Inflammatory macrophage treated with lipopolysaccharide for 1 hour (primary cell): Measurements from ENCODE around the gene G6PC3.

ENCODE experiments used
- DNase-seq, 2 donors: peaks; one replicate each; pipeline ENCODE4 v3.0.0-alpha.2; 2020 to 2022

The G6PC3 gene

DNA sequence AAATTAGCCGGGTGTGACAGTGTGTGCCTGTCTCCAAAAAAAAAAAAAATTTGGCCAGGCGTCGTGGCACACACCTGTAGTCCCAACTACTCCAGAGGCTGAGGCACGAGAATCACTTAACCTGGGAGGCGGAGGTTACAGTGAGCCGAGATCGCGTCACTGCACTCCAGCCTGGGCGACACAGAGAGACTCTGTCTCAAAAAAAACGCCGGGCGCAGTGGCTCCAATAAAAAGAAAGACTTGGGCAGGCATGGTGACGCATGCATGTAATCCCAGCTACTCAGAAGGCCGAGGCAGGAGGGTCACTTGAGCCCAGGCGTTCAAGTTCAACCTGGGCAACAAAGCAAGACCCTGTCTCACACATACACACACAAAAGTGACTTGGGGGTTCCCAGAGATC is 7.7 kb upstream of the G6PC3 start:
- DNase-seq, result no peak

DNA sequence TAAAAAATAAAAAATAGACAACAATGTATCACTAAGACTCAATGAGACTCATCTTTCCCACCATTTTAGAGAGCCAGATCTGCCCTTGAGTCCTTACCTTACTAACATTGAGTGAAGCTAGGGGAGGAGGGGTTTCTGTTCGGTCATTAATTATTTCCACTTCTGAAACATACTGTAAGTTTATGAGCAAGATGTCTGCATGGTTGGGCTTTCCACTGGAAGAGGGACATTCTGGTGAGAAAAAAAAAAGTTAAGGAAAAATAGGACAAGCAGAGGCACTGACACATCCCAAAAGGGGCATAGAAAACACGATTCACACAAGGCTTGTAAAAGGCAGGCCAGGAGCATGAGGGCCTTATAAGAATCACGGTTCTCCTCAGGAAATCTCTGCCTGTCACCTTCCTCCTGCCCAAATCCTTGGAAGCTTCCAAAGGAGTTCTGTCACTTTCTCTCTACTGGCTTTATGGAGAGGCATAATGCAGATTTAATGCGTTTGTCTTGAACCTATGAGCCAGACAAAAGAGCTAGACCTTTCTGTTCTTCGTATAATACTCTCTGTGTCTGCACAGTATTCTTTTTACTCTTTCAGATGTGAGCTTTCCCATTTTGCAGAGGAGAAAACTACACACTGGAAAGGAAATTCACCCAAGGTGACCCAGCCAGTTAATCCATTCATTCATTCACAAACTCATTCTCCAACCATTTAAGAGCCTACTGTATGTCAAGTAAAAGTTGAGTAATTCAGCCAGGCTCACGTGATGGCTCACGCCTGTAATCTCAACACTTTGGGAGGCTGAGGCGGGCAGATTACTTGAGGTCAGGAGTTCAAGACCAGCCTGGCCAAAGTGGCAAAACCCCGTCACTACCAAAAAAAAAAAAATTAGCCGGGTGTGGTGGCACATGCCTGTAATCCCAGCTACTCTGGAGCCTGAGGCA is 6.6 kb upstream of the G6PC3 start:
- no peak for DNase-seq

DNA sequence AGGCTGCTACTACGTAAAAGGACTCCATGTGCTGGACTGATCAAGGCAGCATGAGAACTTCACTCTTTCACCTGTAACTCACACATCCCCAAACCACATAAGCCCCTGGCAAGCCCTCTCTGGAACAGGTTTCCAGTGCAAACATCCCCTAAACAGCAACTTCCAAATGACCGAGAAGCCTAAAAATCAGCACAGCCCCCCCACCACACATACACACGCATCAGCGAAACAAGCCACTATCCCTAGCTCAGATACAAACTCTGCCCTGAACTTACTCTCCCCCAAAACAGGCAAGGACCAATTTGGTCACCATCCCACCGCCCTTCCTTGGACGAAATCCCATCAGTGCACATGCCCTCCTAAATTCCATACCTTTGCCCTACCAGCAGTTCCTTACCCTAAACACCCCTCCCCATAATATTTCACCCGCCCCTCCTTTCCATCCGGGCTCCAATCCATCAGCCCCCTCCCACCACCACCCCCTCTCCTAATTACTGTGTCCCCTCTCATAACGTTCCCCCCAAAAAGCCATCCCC is 4.8 kb upstream of the G6PC3 start:
- DNase-seq, result no peak

DNA sequence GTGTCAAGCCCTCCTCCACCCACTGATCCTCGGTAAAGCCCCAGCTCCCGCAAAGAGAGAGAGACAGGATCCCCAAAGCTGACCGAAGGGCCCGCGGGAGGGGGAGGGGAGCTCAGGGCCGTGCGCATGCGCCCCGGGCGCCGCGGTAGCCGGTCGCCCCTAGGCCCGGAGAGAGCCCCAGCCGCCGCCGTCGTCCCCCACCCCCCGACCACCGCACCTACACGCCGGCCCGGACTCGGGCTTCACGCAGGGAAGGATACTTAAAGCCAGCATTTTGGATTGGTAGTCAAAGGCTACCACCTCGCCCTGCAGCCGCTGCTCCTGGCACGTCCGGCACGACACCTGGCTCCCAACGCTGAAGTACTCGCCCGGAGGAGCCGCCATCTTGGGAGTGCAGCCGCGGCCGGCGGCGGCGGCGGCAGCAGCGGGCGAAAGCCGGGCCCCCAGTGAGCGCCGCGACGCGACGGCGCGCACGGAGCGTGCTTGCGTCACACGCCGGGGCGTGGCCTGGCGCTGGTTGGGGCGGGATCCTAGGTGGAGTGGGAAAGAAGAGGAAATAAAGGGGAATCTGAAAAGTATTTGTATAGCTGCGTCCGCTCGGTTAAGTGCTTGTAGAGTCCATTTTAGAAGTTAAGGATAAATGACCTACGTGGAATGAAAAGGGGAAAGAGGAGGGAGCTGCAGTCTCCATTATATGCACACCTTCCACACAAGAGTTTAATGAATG is 4.2 kb upstream of the G6PC3 start, which contains the start of gene LSM12:
TSS of gene LSM12 (minus strand) at position 468 of the 727 bp plus-strand sequence. CDS start at position 384, 84 bp downstream.
- peak; percentile 88 to 98 for DNase-seq

DNA sequence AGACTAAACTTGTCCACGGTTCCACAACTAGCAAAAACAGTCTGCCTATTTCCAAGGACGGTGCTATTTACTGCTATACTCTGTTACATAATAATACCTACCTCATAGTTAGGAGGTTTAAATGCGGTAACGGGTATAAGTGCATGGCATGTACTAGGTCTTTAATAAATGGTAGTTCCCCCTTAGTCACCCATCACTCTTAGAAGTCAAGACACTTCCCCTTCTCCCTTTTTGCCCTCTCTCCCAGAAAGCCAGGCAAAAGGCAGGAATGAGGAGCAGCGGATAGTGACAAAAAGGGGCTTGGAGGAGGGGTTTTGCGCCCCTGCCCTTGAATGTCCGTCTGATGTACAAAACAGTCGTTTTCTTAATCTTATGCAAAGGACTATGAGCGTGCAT is 3.0 kb upstream of the G6PC3 start:
- DNase-seq, result peak in 1 of 2 donors; percentile 63

DNA sequence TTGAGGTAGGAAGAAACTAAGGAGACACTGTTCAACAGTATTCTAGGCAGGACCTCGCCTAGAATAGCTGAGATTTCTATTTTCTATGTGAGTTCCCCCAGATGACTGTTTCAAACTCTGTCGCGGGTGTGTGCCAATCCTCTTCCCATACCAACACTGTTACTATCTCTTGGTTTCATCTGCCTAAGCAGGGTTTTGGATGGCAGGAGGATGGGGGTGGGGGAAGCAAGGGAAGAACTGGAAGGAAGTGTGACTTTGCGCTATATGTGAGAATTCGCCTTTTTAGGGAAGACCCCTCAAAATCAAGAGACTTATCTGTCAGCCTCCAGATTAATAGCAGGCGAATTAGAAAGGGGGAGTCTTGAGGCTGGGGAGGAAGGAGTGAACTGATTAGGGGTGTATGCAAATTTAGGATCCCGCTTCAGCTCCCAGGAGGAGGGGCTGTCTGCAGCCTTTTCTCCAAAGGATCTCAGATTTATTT is 521 bp upstream of the G6PC3 start:
- peak; percentile 39 to 53 for DNase-seq

DNA sequence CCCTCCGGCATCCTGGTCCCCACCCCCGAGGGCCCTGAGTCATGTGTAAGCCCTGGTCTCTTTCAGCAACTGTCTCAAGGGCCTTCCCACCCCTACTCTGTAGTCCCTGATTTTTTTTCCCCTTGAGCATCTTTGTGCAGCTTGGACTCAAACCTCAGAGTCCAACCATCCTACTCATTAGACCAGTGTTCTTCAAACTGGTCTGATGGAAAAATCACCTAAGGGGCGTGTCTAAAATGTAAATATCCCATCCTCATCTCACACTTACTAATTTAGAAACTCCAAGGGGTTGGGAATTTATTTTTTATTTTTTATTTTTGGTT is 624 bp downstream of the G6PC3 start:
- no peak for DNase-seq

DNA sequence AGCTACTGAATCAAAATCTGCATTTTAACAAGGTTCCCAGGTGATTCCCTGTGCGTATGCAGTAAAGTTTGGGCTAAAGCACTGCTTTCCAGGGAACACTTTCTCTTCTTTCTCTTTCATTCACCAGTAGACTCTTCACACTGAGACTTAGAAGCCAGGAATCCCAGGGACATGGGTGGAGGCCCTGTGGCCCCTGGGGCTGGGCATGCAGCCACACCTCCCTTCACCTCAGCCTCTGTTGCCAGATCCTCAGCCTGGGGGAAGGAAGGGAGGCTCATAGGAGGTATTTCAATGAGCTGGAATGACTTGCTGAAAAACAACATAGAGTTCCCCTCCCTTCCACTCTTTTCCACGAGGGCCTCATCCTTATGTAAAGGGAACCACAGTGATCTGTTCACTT is 1.2 kb downstream of the G6PC3 start:
- peak; percentile 9 to 19 for DNase-seq

DNA sequence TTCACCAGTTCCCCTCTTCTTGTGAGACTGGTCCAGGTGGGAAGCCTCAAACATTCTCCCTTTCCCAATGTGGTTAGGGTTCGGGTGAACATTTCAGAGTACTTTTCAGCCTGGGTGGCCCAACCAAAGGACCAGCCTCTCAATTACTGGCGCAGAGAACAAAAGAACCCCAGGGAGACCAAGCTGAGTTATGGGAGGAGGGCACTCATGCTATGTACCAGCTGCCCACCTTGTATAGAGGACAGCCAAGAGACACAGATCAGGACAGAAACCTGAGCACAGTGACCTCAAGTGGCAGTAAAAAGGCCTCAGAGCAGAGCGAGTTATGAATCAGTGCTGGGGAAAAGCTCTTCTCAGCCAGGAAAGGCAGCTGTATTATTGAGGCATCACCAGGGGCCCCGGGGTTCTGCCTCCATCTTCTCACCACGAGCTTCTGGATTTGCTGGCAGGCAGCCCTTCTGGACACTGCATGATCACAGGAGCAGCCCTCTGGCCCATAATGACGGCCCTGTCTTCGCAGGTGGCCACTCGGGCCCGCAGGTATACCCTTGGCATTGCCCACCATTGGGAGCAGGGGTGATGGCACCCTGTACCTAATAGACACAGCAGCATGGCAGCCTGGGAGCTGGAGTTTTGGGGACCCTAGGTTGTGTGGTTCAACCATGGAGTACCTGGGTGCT is 3.8 kb downstream of the G6PC3 start:
- no peak for DNase-seq

DNA sequence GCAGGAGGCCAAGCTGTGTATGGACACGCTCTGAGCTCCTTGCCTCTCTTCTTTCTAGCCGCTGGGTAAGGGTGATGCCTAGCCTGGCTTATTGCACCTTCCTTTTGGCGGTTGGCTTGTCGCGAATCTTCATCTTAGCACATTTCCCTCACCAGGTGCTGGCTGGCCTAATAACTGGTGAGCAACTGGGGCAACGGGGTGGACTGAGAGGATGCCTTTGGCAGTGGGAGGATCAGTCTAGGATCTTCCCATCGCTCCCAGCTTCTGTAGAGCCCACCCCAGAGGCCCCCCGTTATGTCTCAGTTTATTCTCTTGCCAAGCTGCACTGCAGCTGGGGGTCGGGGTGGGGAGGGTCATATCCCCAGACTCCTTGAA is 4.4 kb downstream of the G6PC3 start:
- no peak for DNase-seq

DNA sequence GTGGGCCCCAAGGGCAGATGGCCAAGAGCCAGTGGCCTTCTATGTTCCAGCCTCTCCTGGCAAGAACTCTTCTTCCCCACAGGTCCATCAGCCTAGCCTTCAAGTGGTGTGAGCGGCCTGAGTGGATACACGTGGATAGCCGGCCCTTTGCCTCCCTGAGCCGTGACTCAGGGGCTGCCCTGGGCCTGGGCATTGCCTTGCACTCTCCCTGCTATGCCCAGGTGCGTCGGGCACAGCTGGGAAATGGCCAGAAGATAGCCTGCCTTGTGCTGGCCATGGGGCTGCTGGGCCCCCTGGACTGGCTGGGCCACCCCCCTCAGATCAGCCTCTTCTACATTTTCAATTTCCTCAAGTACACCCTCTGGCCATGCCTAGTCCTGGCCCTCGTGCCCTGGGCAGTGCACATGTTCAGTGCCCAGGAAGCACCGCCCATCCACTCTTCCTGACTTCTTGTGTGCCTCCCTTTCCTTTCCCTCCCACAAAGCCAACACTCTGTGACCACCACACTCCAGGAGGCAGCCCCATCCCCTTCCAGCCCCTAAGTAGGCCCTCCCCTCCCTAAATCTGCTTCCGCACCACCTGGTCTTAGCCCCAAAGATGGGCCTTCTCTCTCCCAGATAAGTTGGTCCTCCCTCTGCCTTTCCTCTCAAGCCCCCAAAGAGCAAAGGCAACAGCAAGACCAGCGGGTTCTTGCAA is 5.2 kb downstream of the G6PC3 start:
- no peak for DNase-seq

DNA sequence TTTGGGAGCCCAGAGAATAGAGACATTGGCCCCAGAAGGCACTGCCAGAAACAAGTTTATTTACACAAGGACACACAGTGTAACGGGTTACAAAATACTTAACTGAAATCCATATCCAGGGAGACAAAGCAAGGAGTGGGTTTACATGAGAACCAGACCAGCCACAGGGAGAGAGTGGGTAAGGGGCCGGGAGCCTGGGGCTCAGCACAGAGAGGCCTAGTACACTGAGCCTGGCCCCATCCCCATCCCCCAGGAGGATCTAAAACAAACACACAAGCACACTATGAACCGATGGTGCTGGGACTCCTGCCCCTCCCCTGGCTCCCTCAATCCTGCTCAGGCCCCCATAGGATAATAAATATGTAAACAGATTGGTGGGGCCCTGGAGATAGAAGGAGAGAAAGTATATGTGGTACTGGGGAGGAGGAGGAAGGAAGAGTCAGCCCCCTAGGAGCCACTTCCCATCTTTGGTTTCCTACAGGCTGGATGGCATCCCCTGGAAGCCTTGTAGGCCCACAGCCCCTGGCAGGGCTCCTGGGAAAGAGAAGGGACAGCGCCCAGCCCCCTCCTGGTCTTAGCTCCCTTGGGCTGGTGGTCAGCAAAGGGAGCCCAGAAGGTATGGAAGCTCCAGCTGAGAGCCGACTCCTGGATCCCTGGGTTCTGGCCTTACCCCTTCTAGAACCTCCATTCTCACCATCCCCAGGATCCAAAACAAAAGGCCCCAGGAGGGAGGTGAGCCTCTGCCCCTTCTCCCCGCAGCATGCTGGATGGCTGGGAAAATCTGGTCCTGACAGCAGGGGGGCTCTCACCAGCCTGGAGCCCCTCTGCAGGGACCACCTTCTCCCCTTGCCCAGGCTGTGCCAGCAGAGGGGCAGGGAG is 6.4 kb downstream of the G6PC3 start:
- no peak for DNase-seq

DNA sequence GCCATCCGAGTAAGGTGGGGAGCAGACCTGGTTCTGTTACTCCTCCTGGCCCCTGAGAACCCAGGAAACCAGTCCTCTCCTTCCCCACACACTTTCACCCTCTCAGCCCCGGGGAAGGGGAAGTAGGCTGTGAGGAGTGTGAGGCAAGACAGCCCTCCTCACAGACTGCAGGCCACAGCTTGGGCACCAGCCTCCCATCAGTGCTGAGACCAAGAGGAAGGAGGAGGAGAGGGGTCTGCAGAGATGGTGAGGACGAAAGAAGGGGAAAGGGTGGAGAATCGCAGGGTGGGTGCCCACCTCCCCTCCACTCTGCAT is 7.0 kb downstream of the G6PC3 start:
- DNase-seq, result peak; percentile 37 to 54

DNA sequence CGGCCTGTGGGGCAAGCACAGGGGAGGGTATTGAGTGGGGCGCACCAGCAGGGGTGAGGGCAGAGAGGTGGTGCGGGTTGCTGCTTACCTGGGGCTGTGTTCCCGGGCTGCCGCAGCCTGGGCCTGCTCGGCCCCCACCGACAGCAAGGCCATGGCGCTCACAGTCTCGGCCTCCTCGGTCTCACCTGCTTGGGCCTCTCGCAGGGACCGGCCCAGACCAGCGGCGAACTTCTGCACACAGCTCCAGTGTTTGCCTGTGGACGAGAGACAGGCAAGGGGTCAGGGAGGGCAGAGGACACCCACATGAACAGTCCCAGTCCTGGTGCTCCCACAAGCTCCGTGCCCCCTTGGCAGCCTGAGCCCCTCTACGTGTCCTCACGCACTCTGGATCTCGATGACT is 7.9 kb downstream of the G6PC3 start:
- DNase-seq, result no peak

DNA sequence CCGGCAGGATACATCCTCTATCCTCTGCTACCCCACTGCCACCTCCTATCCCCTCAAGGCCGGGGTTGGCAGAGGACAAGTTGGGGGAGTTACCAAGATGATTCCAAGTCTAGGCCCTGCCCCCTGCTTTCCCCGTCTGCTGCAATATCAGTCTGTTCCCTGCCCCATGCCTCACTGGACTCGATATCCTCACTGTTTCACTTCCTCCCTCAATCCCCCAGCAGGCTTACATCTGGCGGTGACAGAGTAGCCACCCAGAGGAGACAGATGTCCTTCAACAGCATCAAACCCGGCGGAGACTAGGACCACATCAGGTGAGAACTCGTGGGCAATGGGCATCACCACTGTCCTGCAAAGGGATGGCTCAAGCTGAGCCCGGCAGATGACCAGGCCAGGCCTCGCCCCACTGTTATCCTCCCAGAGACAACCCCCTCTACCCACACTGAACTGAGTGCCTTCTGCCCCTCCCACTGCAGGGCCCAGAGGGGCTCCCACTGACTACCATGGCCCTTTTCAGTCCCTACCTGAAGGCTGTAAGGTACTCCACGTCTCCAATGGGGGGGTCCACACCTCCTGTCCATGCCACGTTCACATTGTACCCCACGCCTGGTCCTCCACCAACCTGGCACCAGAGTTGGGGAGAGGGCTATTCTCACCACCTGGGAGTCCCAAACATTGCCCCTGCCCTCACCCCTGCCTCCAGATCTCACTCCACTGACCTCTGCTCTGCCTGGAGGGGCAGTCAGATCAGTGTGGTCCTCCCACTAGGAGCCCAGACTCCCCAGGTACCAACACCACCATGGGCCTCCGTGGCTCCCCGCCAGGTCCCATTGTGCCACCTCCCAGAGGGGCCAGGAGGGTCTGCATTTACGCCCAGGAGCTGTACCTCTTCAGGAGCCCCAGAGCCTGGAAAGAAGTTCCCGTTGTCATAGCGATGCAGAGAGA is 9.6 kb downstream of the G6PC3 start:
- DNase-seq, result peak; percentile 41 to 59

DNA sequence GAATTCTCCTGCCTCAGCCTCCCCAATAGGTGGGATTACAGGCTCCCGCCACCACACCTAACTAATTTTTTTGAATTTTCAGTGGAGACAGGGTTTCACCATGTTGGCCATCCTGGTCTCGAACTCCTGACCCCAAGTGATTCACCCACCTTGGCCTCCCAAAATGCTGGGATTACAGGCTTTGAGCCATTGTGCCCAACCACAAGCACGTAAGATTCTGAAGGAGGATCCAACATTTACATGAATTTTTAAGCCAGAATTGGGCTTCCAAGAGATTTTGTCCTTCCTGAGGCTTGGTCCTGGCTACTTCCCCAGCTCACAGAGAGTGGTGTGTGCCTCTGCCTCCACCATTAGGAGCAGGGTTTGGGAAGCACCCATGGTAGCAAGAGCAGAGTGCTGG is 11.1 kb downstream of the G6PC3 start:
- no peak for DNase-seq

DNA sequence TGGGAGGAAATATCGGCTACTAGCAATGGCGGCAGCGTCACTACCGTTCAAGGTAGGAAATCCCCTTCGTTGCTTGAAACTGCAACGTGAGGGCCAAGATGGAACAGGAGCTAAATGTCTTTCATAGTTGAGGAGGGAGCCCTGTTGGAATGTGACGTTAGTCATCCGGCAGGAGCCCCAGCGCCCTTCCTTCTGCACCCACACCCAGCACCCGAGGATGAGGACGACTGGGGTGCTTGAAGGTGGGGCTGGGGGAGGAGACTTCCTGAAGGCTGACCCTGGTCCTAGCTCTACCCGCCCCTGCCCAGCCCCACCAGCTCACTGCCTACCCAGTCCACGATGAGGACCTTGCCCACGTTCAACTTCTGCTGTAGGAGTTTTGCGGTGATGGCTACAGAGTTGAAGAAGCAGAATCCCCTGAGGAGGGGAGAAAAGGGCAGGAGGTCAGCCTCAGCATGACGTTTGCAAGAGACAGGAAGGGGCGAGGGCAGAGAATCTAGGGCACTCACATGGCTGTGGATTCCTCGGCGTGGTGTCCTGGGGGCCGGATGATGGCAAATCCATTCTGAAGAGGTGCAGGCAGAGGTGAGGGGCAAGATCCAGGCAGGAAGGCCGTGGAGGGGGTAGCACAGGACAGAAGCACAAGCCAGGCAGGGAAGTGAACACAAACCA is 11.9 kb downstream of the G6PC3 start:
- no peak for DNase-seq

DNA sequence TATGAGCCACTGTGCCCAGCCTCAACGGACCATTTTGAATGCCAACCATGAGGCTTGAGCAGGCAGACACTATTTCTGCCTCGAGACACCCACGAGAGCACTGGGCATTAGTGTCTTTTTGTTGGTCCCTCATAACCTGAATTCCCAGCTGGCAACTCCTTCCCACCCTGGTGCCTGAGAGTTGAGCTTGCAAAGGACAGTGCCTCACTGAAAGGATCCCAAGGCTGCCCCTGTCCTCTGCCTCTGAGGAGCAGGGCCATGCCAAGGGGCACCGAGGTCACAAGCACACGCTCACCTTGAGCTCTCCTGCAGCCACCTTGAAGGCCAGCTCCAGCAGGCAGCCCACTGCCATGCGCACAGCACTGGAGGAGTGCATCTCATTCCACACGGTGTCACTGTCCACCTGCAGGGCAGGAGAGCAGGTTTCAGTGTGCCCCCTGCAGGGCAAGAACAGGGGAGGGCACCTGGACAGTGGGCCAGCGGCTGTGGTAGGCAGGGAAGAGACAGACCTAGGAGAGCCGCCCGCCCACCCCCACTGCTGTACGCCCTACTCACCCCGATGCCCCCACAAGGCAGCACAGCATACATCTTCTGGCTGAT is 12.8 kb downstream of the G6PC3 start:
- DNase-seq, result no peak

DNA sequence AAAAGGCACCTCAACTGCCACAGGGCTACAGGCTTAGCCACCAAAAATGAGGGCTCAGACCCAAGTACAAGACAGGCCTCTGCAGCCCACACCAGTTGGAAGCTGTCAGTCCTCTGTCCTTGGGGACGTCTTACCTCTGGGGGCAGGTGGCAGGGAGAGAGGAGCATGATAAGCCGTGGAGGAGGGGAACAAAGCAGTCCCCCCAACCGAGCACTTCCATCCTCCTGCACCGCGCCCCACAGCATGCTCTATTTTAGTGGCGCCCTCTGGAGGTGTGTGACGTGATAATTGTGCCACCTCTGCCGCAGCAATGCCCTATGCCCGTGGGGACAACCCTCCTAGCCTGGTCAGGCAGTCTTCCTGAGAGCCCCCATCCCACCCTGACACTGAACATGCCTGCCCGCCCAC is 13.6 kb downstream of the G6PC3 start:
- DNase-seq, result peak in 1 of 2 donors; percentile 53

DNA sequence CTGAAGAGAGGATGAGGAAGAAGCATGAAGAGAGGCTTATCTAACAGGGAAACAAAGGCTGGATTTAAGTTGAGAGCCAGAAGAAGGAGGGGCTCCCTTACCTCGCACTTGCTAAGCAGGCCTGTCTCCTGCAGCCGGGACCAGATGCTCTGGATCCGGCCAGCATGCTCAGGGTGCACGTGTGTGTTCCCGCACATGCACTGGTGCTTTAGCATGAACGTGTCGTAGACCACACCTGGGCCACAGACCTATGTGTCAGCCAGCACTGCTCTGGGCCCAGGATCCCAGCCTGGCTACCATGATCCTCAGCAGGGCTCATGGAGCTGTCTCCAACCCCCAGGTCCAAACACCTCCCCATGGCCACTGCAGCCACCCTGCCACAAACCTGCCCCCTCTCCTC is 14.4 kb downstream of the G6PC3 start:
- DNase-seq, result no peak
